ENCODE measurements around the gene AACS.

Gene AACS

DNA sequence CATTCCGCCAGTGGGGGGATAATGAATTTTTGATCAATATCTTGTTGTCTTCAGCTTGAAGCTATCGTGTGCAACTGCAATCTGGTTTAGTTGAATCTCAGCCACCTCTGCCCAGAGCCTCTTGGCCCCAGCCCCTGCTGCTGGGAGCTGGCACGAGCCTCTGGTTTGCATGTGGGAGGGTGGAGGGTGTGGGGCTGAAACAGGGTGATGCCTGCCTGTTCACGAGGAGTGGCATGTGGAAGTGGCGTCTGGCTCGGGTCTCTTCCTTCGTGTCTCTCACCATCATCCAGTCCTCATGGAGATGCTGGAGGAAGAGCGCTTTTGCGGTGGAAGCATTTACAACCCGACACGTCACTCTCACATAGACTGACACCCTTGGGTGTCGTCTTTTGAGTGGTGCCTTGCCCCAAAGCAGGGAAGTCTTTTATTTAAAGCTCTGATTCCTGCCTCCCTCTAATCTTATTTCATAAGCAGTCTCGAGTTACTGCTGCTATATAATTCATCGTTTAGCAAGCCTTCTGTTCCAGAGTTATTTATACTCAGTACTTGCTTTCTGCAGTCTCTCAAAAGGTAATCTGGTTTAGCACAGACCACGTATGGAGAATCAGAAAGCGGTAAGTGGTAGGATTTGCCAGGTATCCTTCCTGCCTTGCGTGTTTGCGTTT is 64.5 kb downstream of the AACS start:
- H3K27me3 ChIP-seq (ENCODE audit: control insufficient read depth, low read length): no peaks in the 10 kb centered on the region
- no peaks in the 10 kb centered on the region for H3K4me1 ChIP-seq (ENCODE audit: control insufficient read depth, low read length)
- no peak overlapping the region for H3K4me2 ChIP-seq (ENCODE audit: low read length)

DNA sequence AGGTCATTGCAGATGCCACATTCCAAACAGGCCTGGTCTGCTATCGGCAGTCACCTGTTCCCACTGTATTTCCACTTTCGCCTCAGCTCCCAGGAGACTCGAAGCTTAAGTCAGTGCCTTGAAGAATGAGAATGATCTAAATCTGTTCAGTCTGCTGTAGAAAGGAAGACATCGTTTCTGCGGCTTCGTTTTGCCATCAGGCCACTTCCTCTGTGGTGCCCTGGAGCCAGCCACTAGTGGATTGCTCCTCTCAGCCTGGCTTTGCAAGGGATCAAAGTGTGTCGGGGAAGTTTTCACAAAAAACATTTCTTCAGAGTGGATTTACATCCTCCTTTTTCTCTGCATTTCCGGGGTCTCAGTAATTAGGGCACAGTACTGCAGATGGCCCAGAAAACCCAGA is 66.7 kb downstream of the AACS start:
- H3K27ac ChIP-seq (ENCODE audit: low read depth, low read length): no peak overlapping the region

More for the DNA sequence above, 64.5 kb downstream of the AACS start:
- TF ChIP-seq EZH2phosphoT487 (IDR thresholded peaks at IDR 0.05; ENCODE audit: borderline replicate concordance, low read length): no peak
- TF ChIP-seq, protein P1, sequence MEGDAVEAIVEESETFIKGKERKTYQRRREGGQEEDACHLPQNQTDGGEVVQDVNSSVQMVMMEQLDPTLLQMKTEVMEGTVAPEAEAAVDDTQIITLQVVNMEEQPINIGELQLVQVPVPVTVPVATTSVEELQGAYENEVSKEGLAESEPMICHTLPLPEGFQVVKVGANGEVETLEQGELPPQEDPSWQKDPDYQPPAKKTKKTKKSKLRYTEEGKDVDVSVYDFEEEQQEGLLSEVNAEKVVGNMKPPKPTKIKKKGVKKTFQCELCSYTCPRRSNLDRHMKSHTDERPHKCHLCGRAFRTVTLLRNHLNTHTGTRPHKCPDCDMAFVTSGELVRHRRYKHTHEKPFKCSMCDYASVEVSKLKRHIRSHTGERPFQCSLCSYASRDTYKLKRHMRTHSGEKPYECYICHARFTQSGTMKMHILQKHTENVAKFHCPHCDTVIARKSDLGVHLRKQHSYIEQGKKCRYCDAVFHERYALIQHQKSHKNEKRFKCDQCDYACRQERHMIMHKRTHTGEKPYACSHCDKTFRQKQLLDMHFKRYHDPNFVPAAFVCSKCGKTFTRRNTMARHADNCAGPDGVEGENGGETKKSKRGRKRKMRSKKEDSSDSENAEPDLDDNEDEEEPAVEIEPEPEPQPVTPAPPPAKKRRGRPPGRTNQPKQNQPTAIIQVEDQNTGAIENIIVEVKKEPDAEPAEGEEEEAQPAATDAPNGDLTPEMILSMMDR (IDR thresholded peaks at IDR 0.05; ENCODE audit: low read depth, low read length, poor library complexity, severe bottlenecking): no peak
- H4K20me1 ChIP-seq (ENCODE audit: control insufficient read depth, insufficient read depth, low read depth, low read length): no peaks in the 10 kb centered on the region
- H3K4me3 ChIP-seq (ENCODE audit: low read length): no peak overlapping the region
- no peaks in the 10 kb centered on the region for H3K9me3 ChIP-seq (ENCODE audit: control insufficient read depth, insufficient read depth, low read length)
- peaks cover 9% of the 10 kb centered on the region for H3K36me3 ChIP-seq (ENCODE audit: control insufficient read depth, low read length)
- H3K27ac ChIP-seq (ENCODE audit: low read depth, low read length): no peak overlapping the region
- H3K79me2 ChIP-seq (ENCODE audit: control insufficient read depth, low read length): no peaks in the 10 kb centered on the region
- H3F3A ChIP-seq (ENCODE audit: control insufficient read depth, insufficient read depth): no peaks in the 10 kb centered on the region
- no peaks in the 10 kb centered on the region for H3K9me2 ChIP-seq (replicated peaks; ENCODE audit: control insufficient read depth, low read length)

DNA sequence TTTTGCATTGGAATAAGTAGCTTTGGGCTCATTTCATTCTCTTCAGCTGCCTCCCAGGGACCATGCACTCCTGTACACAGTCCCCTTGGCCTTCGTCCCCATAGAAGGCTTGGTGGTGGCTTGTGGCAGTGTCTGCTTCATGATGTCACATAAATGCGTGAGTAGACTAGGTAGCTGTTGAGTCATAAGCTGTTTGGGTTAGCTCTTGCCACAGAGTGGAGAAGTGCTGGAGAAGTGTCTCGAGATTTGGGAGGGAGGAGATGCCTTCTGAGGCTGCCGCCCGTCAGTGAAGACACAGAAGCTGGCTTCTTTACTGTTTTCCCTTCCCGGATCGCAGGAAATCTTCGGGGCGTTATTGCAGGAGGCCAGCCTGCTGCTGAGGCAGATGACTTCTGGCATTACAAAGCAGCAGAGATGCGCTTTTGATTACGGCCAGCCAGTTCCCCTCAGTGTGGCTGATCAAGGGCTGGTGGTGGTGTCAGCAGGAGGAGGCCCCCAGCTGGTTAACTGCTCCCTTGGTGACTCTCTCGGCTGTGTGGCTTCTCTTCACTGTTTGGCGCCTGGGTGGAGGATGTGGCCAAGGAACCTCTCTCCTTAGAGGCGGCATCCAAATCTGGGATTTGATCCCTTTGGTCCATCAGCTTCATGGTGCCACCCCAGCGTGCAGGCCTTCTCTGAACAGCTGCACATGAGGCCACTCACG is 67.6 kb downstream of the AACS start:
- Histone ChIP-seq H3F3A (ENCODE audit: control insufficient read depth, insufficient read depth) (no peaks in the 10 kb centered on the region), H3K27ac (ENCODE audit: low read depth, low read length) (no peak overlapping the region), H3K4me2 (ENCODE audit: low read length) (no peak overlapping the region), H3K9me2 (replicated peaks; ENCODE audit: control insufficient read depth, low read length) (no peaks in the 10 kb centered on the region), H3K27me3 (ENCODE audit: control insufficient read depth, low read length) (no peaks in the 10 kb centered on the region), H3K36me3 (ENCODE audit: control insufficient read depth, low read length) (no peaks in the 10 kb centered on the region), H3K9me3 (ENCODE audit: control insufficient read depth, insufficient read depth, low read length) (no peaks in the 10 kb centered on the region), H3K79me2 (ENCODE audit: control insufficient read depth, low read length) (no peaks in the 10 kb centered on the region), H4K20me1 (ENCODE audit: control insufficient read depth, insufficient read depth, low read depth, low read length) (no peaks in the 10 kb centered on the region), H3K4me3 (ENCODE audit: low read length) (no peak overlapping the region), H3K4me1 (ENCODE audit: control insufficient read depth, low read length) (no peaks in the 10 kb centered on the region)
- TF ChIP-seq, protein P1 (IDR thresholded peaks at IDR 0.05; ENCODE audit: low read depth, low read length, poor library complexity, severe bottlenecking): no peak
- no peak for TF ChIP-seq EZH2phosphoT487 (IDR thresholded peaks at IDR 0.05; ENCODE audit: borderline replicate concordance, low read length)

More for the DNA sequence above, 66.7 kb downstream of the AACS start:
- Histone ChIP-seq H3K9me2 (replicated peaks; ENCODE audit: control insufficient read depth, low read length) (no peaks in the 10 kb centered on the region), H3K36me3 (ENCODE audit: control insufficient read depth, low read length) (no peaks in the 10 kb centered on the region), H3K4me2 (ENCODE audit: low read length) (no peak overlapping the region), H3K79me2 (ENCODE audit: control insufficient read depth, low read length) (no peaks in the 10 kb centered on the region), H3K4me3 (ENCODE audit: low read length) (no peak overlapping the region), H3K4me1 (ENCODE audit: control insufficient read depth, low read length) (no peaks in the 10 kb centered on the region), H3F3A (ENCODE audit: control insufficient read depth, insufficient read depth) (no peaks in the 10 kb centered on the region), H3K27me3 (ENCODE audit: control insufficient read depth, low read length) (no peaks in the 10 kb centered on the region), H4K20me1 (ENCODE audit: control insufficient read depth, insufficient read depth, low read depth, low read length) (no peaks in the 10 kb centered on the region), H3K9me3 (ENCODE audit: control insufficient read depth, insufficient read depth, low read length) (no peaks in the 10 kb centered on the region)
- TF ChIP-seq, protein P1 (IDR thresholded peaks at IDR 0.05; ENCODE audit: low read depth, low read length, poor library complexity, severe bottlenecking): no peak
- TF ChIP-seq EZH2phosphoT487 (IDR thresholded peaks at IDR 0.05; ENCODE audit: borderline replicate concordance, low read length): no peak

Measured in DOHH2 (cell line).